Effector CD8-positive, alpha-beta T cell (primary cell): ENCODE results near the gene FAM90A1.
"Not testable (repeated sequence)": the region's sequence is repeated elsewhere in the genome, so short reads cannot be mapped to it uniquely, and the experiment has no call there.

Experiments used
- DNase-seq: peaks from one replicate; lab custom pipeline; 2025; lab: John Stamatoyannopoulos, UW

Gene FAM90A1

DNA sequence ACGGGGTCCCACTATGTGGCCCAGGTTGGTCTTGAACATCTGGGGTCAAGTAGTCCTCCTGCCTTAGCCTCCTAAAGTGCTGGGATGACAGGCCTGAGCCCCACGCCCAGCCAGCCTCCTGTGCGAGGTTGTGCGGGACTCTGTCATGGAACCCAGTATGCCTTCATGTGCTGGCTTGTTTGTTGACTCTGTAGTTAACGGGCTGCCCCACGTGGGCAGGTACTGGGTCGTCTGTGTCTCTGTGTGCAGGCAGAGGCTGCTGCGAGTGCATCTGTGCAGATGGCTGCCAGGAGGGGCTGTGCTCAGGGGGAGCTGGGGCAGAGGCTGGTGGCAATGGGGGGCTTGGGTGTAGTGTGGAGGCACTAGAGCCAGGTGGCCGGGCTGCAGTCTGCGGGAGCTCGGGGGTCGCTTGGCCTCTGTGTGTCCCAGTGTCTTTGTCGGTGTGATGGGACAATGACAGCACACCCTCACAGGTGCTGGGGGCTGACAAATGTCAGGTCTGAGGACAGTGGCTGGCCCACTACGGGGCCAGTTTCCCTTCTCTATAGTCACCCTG, 6.0 kb upstream of the FAM90A1 start:
- DNase-seq, result not testable (repeated sequence)

DNA sequence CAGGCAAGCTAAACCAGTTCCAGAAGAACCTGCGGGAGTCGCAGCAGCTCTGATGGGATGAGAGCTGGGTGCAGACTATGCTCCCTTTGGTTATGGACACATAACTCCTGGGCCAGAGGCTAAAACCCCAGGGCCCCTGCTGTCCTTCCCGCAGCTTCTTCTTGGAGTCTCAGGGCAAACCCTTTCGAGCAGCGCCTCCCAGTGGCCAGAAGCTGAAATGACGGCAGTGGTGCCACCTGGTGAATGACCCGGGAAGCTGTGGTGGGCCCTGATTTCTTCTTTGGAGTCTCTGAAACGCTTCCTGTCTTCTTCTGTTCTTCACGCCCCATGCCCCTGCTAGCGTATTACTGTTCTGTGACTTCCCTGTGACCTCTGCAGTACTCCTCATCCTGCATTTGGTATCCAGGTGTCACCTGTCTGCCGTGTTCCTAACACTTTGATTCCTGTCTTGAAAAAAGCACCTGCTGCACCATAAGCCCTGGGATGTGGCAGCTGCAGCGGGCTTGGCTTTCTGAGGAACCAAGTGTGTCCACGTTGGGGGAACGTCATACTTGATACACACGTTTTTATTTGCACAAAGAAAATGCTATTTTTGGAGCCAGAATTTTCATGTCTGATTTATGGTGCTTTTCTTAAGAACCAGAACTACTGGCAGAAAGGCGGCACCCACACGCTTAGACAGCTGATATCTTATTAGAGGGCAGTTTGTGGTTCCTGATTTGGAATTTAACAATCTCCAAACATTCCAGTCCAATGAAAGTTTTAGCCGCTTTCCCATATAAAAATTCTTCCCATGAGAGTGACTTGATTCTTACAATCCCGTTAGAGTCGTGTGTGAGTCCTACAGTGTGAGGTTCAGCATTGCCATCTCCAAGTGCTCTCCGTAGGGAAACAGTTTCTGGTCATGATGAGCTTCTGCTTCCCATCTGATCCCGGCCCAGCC, 4.5 kb upstream of the FAM90A1 start:
- DNase-seq, result peak; percentile 49

DNA sequence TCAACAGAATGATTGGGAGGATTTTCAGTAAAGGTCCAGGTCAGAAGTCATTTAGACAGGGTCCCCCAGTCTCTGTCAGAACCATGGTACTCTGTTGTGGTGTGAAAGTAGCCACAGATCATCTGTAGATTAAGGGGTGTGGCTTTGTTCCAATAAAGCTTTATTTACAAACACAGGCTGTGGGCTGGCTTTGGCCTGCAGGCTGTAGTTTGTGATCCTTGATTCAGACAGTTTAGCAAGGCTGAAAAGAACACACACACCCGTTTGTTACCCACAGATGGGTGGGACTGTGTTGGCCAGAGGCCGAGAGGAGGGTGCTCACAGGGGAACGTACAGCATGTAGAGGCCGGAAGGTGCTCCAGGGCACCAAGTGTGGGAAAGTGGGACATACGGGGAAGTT, 3.6 kb upstream of the FAM90A1 start:
- DNase-seq, result not testable (repeated sequence)

DNA sequence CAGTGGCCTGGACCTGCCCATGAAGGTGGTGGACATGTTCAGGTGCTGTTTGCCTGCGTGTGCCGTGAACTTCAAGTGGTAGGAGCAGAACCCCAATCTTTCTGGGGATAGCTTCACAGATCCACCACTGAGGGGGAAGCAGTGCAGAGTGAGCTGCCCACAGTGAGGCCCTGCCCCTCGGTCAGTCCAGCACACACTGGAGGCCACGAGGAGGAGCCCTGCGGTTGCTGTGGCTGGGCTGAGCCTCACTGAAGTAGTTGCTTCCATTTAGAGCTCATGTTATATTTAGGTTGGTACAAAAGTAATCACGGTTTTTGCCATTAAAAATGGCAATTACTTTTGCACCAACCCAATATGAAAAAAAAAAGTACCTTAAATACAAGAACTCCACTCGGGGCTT, 2.1 kb upstream of the FAM90A1 start:
- not testable (repeated sequence) for DNase-seq

DNA sequence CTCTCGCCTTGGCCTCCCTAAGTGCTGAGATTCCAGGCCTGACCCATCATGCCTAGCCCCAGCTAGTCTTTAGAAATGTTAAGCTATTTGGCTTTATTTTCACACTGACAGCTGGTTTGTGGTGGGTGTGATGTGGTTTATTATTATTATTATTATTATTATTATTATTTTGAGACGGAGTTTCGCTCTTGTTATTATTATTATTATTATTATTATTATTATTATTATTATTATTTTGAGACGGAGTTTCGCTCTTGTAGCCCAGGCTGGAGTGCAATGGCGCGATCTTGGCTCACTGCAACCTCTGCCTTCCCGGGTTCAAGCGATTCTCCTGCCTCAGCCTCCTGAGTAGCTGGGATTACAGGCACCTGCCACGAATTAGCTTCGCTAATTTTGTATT, 1.2 kb upstream of the FAM90A1 start:
- not testable (repeated sequence) for DNase-seq

DNA sequence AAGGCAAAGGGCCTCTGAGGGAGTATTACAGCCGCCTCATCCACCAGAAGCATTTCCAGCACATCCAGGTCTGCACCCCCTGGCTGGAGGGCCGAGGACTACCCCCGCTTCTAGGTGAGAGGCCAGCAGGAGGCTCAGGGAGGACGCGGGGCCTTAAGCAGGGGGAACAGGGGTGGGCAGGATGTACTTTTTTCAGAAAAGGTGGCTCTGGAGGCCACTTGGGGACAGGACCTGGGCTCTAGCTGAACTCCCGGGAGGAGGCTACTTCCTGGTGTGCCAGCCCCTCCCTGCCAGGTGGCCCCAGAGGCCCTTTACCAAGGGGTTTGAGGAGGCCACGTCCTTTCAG, 287 bp upstream of the FAM90A1 start:
- DNase-seq, result not testable (repeated sequence)

DNA sequence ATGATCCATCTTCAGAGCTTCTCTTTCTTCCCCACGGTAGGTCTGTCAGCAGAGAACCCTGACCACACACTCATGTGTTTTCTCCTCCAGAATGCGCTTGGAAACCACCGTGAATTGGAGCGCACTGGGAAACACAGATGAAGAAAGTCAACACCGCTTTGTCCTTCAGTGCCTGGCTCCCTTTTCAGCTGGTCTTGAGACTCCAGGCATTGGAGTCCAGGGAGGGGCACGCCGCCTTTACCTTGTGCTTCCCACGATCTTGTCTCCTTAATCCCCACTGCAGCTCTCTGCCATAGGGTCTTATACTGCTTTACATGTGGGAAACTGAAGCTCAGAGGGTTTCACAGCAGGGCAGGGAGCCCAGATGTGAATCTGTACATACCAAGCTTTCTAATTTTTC, 1.1 kb downstream of the FAM90A1 start:
- no peak for DNase-seq

DNA sequence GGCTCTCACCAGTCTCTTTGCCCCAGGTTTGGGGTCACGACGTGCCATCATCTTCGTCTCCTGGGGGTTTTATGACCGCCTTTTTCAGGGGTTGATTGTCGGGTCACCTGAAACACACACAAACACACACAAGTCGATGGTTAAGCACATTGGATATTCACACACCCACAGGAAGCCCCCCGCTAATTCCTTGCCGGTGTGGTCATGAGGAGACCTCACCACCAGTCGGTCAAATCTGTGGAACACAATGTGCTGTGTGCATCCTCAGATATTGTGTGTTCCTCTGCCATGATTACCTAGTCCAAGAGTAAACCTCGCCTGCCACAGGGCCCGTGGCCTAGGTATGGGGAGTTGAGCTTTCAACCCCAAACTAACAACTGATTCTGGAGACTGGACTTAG, 2.6 kb downstream of the FAM90A1 start:
- not testable (repeated sequence) for DNase-seq

DNA sequence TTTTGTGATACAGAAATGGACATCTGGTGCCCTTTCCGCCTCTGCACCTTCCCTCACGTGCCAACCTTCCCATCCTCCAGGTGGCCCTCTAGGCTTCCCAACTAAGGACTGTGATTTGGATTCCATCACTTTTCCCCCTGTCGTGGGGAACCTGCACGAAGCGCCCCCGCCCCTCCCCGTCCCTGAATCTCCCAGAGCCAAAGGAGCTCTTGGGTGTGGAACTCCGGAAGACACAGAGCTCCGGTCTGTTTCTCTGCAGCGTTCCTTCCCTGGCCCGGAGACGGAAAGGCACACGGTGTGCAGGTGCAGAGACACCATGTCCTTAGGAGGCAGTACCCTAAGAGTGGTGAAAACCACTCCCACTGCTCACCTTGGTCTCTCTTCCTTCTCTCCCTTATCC, 3.8 kb downstream of the FAM90A1 start:
- not testable (repeated sequence) for DNase-seq

DNA sequence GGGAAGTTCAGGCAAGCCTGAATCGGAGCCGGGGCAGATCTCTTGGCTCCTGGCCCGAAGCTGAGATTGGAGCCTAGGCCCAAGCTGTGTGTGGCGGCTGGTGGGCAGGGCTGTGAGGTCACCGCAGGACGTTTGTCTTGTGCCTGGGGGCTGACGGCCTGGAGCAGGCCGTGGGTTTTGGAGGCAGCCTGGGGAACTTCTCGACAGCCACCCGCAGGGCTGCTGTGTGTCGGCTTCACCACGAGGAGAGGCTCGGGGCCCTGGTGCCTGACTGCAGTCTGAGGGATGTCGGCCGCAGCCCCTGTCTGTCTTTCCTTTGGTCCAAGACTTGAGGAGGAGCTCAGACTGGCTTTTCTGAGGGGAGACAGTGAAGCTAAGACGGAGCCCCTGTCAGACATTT, 5.1 kb downstream of the FAM90A1 start:
- DNase-seq, result not testable (repeated sequence)

DNA sequence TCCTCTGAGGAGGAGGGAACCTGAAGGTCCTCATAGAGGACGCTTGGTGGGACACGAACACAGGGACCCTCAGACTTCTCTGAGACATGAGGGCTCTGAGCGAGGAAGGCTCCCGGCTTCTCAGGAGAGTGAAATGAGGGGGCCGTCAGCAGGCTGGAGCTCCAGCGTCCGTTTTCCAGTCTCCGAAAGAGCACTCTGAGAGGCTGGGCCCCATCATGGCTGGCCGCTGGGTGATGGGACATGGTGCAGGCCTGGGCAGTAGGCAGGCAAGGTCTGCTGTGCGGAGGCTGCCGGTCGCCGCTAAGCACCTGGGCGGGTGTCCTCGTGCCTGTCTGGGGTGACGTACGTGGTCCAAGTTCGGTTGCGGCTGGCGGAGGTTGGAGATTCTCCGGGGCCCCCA, 5.6 kb downstream of the FAM90A1 start:
- not testable (repeated sequence) for DNase-seq

DNA sequence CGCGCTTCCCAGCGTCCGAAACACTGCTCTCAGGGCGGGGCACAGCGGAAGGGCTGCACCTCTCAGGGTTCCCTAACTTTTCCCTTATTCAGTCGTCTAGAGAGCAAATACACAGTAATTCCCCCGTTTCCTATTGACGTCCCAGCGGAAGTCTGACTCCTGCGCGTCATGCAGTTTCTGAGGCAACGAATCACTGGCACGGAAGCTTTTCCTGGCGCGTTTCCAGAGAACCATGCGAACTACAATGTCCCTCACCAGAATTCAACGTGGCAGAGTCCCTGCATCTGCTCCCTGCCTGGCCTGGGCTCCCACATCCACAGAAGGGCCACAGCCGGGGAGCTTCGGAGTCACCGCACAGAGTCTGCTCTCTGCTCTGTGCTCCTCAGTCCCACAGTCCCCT, 6.0 kb downstream of the FAM90A1 start:
- not testable (repeated sequence) for DNase-seq

DNA sequence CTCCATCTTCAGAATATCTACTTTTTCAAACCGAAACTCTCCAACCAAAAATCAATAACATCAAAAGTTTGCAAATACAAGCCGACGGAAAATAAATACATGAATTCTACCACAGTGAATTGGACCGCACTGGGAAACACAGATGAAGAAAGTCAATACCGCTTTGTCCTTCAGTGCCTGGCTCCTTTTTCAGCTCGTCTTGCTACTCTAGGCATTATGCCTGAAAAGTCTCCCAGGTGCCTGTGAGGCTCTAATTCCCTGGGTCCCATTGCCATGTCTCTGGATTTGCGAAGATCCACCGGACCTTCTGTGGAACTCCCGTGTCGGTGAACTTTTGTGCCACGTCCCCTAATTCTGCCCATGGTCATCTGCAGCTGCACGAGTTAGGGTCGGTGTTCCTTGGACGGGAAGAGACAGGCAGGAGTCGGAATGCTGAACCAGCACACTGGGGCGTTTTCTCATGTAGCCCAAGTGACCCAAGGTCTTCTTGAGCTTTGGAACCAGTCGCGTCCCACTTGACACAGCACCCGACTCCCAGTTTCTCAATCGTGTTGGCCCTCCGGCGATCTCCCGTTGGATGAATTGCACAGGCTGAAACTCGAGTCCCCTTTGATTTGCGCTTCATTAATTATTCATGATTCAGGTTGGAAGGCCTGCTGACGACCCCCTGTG, 8.6 kb downstream of the FAM90A1 start:
- DNase-seq, result not testable (repeated sequence)

DNA sequence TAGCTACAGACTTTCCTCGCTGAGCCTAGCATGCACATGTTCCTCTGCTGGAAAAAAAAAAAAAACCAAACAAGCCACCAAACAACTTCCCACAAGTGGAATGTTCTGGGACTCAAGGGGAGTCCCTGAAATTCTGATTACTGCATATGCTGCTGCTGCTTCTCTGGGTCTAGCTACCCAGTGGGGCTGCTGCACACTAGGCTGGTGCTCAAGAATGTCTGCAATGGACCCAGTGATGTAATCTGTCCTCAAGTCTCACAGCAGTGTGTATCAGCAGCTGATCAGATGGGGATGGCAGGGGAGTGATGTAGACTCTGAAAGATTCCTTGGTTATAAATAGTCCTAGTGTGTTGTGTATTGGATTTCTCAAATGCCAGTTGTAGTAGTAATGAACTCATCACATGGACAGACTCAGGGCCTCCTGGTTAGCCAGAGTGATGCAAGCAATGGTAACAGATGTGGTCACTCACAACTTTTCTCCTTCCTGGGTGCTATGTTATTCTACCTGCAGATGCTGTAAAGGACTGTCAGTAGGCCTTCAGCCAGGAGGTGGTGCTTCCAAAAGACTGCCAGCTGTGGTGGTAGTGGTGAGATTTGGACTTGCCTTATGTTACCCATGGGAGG, 29.6 kb downstream of the FAM90A1 start:
- DNase-seq, result not testable (repeated sequence)

DNA sequence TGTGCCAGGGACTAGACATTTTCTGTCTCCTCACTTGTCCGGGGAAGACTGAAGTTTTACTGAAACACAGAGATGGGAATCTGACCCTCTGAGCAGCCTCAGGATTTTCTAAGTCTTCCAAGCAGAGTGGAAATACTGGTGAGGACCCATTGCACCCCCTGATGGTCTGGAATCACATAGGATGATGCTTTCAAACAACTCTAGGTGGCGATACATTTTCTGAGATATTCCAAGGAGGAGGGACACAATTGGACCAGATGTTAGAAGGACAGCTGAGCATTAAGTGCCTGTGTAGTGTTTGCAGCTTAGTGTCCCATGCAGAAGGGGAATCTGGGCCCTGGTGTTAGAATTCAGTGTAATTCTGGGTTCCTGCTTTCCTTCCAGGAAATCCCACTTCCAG, 39.3 kb downstream of the FAM90A1 start:
- DNase-seq, result not testable (repeated sequence)

DNA sequence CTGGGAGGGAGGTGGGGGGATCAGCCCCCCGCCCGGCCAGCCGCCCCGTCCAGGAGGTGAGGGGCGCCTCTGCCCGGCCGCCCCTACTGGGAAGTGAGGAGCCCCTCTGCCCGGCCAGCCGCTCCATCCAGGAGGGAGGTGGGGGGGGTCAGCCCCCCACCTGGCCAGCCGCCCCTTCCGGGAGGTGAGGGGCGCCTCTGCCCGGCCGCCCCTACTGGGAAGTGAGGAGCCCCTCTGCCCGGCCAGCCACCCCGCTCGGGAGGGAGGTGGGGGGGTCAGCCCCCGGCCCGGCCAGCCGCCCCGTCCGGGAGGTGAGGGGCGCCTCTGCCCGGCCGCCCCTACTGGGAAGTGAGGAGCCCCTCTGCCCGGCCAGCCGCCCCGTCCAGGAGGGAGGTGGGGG, 43.2 kb downstream of the FAM90A1 start:
- not testable (repeated sequence) for DNase-seq

DNA sequence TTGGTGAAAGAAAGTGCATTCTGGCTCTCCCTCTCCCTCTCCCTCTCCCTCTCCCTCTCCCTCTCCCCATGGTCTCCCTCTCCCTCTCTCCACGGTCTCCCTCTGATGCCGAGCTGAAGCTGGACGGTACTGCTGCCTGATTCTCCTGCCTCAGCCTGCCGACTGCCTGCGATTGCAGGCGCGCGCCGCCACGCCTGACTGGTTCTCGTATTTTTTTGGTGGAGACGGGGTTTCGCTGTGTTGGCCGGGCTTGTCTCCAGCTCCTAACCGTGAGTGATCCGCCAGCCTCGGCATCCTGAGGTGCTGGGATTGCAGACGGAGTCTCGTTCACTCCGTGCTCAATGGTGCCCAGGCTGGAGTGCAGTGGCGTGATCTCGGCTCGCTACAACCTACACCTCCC, 44.1 kb downstream of the FAM90A1 start:
- DNase-seq, result not testable (repeated sequence)

DNA sequence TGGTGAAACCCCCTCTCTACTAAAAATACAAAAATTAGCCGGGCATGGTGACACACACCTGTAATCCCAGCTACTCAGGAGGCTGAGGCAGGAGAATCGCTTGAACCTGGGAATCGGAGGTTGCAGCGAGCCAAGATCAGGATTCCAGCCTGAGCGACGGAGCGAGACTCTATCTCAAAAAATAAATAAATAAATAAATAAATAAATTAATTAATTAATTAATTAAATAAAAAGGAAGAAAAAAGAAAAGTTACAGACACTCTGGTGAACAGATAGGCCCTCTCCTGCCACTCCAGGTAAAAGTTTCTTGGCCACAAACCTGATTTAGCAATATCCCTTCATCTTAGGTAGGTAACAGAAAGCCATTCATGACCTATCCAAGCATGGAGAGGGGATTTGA, 44.5 kb downstream of the FAM90A1 start:
- DNase-seq, result not testable (repeated sequence)

DNA sequence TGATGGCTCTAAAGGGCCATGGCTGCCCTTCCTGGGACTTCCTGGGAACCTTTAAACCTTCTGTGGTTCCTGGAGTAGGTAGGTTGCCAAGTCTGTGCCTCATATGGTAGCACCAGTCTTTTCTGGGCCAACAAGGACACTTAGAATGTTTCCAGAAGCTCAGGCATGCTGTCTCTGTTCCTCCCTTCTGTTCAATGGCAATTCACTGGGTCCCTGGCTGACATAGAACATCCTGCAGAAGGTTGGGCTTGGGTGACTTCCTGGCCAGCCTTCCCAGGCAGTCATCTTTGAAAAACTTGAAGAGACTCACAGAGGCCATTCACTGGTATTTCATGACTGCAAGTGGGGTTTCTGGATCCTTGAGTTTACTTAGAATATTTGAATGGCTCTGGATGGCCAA, 46.1 kb downstream of the FAM90A1 start:
- not testable (repeated sequence) for DNase-seq

DNA sequence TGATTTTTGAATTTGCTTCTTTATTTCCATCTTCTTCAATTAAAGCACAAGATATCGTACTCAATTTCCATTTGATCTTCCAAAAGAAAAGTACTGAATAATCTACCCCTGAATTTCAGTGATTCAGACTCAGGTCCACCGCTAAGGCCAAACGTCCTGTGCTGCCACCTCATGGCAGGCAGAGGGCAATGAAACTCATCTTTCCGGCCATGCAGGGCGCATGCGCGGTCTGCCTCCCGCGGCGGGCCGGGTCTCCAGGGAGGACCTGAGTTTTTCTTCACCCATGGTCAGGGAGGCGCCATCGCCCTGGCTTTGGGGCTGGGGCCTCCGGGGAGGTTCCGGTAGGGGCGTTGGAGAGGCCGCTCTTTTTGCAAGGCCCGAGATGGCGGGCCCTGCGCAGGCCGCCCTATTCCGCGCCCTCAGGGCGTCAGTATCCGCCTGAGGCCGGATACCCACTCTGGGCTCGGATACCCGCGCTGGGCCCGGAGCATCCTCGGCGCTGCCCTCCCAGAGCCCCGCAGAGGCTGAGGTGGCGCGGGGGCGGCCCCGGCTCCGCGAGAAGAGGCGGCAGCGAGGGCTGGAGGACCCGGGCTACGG, 47.3 kb downstream of the FAM90A1 start:
- peak; percentile 66 for DNase-seq

DNA sequence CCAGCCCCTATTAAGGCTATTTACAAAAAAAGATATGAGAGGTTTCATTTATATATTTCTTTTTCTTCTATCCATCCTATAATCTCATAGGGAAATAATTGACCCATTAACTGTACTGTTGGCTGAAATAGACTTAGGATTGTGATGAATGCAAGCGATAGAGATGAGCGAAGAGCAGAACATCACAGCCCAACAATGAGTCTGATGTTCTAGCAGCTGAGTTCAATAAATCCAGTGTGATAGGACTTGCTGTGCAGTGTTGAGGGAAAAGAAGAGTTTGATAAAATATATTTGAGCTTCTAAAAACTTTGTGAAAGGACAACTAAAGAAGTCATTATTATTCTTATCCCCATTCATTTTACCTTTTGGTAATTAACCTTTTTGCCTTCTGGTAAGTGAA, 54.5 kb downstream of the FAM90A1 start:
- not testable (repeated sequence) for DNase-seq
